T-cell (primary cell): ENCODE results near the gene CNN3. TPM values are rescaled to one million over a fixed set of nuclear protein-coding genes. Genes with fewer than 3 reads are reported as not detected.

ENCODE experiments used
- ATAC-seq, 4 experiments: fragments of 200-7000 bp in 3 of 4; fragments of 150-1000 bp in 1 of 4; cut with Tn5 transposase; replicated peaks in 1 of 4; 1 replicate in 3 of 4; 2 replicates in 1 of 4; pipeline ENCODE4 v1.10.0; 2021; ENCODE audit warnings: moderate library complexity in 3 of 4, mild to moderate bottlenecking in 2 of 4, moderate number of reproducible peaks in 1 of 4
- CTCF ChIA-PET, 2 donors: fragments of 300-600 bp; sonication (Branson Sonifier 250); formaldehyde crosslinking; loops; one replicate each; lab custom pipeline; 2022; ENCODE audit warnings: antibody characterized with exemption in 2 of 2; lab: Charles Lee
- POLR2A ChIA-PET, 2 donors: fragments of 300-600 bp; sonication (Branson Sonifier 250); formaldehyde crosslinking; loops; one replicate each; lab custom pipeline; 2022; ENCODE audit warnings: antibody characterized with exemption in 2 of 2; lab: Charles Lee
- DNase-seq, 35 experiments: peaks; one replicate each; pipeline versions ENCODE4 v3.0.0 to v3.0.0-alpha.2; 2013 to 2023
- H3K27ac ChIP-seq: one replicate; pipeline ENCODE4 v1.5.1; 2013; ENCODE audit warnings: low read length
- H3K27me3 ChIP-seq, 2 experiments: replicated peaks in 1 of 2; 1 replicate in 1 of 2; 2 replicates in 1 of 2; pipeline versions ENCODE4 v1.6.1 to v1.7.0; 2013; ENCODE audit warnings: low read length in 1 of 2, mixed read lengths in 1 of 2; ENCODE audit not compliant: control insufficient read depth in 2 of 2, insufficient read depth in 2 of 2; ENCODE audit errors: extremely low read depth in 1 of 2
- H3K36me3 ChIP-seq, 2 donors: 1 replicate in 1 of 2; 2 replicates in 1 of 2; pipeline versions ENCODE4 v1.6.1 to v1.7.0; 2013; ENCODE audit warnings: low read length in 1 of 2; ENCODE audit not compliant: control insufficient read depth in 2 of 2, insufficient read depth in 1 of 2; ENCODE audit errors: extremely low read depth in 1 of 2
- H3K4me1 ChIP-seq, 2 experiments: 1 replicate in 1 of 2; 2 replicates in 1 of 2; pipeline versions ENCODE4 v1.6.1 to v1.7.0; 2013; ENCODE audit warnings: low read length in 2 of 2, mixed read lengths in 1 of 2; ENCODE audit not compliant: insufficient read depth in 2 of 2, control insufficient read depth in 1 of 2; ENCODE audit errors: extremely low read depth in 1 of 2
- H3K4me3 ChIP-seq, 2 donors: 1 replicate in 1 of 2; 2 replicates in 1 of 2; pipeline versions ENCODE4 v1.5.1 to v1.7.0; 2013; ENCODE audit warnings: mild to moderate bottlenecking in 2 of 2, low read length in 1 of 2, moderate library complexity in 1 of 2; ENCODE audit not compliant: control insufficient read depth in 1 of 2; ENCODE audit errors: extremely low read depth in 1 of 2
- H3K9me3 ChIP-seq: 2 replicates; pipeline ENCODE4 v1.7.0; 2013
- H3K27ac Mint-ChIP-seq, 2 donors: one replicate each; pipeline ENCODE4 v1.8.0; 2020 to 2021; ENCODE audit warnings: mild to moderate bottlenecking in 2 of 2, mixed read lengths in 2 of 2
- H3K27me3 Mint-ChIP-seq, 2 donors: one replicate each; pipeline ENCODE4 v1.8.0; 2021 to 2022; ENCODE audit warnings: mixed read lengths in 2 of 2
- H3K36me3 Mint-ChIP-seq: one replicate; pipeline ENCODE4 v1.8.0; 2021; ENCODE audit warnings: mixed read lengths
- H3K4me1 Mint-ChIP-seq, 3 donors: one replicate each; pipeline ENCODE4 v1.8.0; 2020 to 2022; ENCODE audit warnings: mixed read lengths in 3 of 3, mild to moderate bottlenecking in 1 of 3
- H3K4me3 Mint-ChIP-seq, 3 donors: one replicate each; pipeline ENCODE4 v1.8.0; 2020 to 2022; ENCODE audit warnings: mild to moderate bottlenecking in 3 of 3, mixed read lengths in 3 of 3, moderate library complexity in 3 of 3
- H3K9me3 Mint-ChIP-seq, 3 donors: one replicate each; pipeline ENCODE4 v1.8.0; 2020 to 2022; ENCODE audit warnings: mixed read lengths in 3 of 3
- WGBS: methylation state at CpG from one replicate; pipeline ENCODE4 v1.1.5; 2013; ENCODE audit warnings: missing lambda C conversion rate; ENCODE audit not compliant: insufficient coverage; 5-methylcytosine and 5-hydroxymethylcytosine counted together
- total RNA-seq, 35 experiments: library from RNA in 6 of 35; stranded (reverse) in 6 of 35; fragments of 120-200 nt in 1 of 35; gene quantifications; one replicate each; pipeline versions ENCODE4 v1.2.1 to v1.2.4 and lab custom pipeline; 2013 to 2026

The CNN3 gene
- total RNA-seq, 5 donors from 2014 or later (not counting 1 experiment from before 2014, with no cell fraction given): 2.0 to 7.3 (median 5.0) TPM

GRCh38 chr1:94866164-94866807, 60.6 kb downstream of the CNN3 start:
- H3K27me3 Mint-ChIP-seq: peaks cover 0 to 3% of the 10 kb centered on the region in 2 donors
- no peaks in the 10 kb centered on the region for H3K27me3 ChIP-seq
- H3K36me3 ChIP-seq: no peaks in the 10 kb centered on the region
- ChIA-PET POLR2A (no interaction called here), CTCF (interaction anchor here in 1 of 2 donors (1.4 kb wide), 1 partner anchor 11 kb away, joined by 5 read pairs; no protein-coding TSS in a partner anchor)
- no CpG with 5 or more reads among the region's 4 CpGs for WGBS
- H3K9me3 ChIP-seq: no peaks in the 10 kb centered on the region
- no peak overlapping the region for H3K4me3 ChIP-seq
- DNase-seq (no peak), ATAC-seq (no peak)
- H3K27ac Mint-ChIP-seq: no peak overlapping the region
- no peak overlapping the region for H3K27ac ChIP-seq
- H3K4me1 ChIP-seq: no peaks in the 10 kb centered on the region
- no peak overlapping the region for H3K4me3 Mint-ChIP-seq
- H3K36me3 Mint-ChIP-seq: no peaks in the 10 kb centered on the region
- H3K9me3 Mint-ChIP-seq: no peaks in the 10 kb centered on the region
- no peaks in the 10 kb centered on the region for H3K4me1 Mint-ChIP-seq

DNA sequence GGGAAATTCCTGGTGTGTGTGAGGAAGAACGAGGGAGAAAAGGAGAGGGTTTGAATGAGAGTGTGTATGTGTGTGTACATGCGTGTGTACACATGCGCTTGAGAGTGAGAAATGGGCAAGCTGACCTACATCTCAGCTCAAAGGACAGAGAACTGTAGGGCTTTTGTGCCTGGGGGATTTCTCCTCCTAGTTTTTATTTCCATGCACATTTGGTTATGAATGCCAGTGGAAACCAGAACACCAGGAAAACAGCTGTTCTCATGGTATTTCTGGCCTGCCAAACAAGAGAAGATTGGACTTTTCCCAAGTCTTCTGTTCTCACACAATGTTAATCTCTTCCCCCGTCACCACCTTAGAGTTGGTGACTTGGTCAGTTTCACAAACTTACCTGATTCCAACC, 61.5 kb downstream of the CNN3 start:
- H3K9me3 Mint-ChIP-seq: no peaks in the 10 kb centered on the region
- no peak for ATAC-seq
- no peaks in the 10 kb centered on the region for H3K27me3 ChIP-seq
- no peak overlapping the region for H3K27ac ChIP-seq
- H3K4me1 Mint-ChIP-seq: no peaks in the 10 kb centered on the region
- no peaks in the 10 kb centered on the region for H3K36me3 ChIP-seq
- no peak for DNase-seq
- H3K27ac Mint-ChIP-seq: no peak overlapping the region
- no peaks in the 10 kb centered on the region for H3K36me3 Mint-ChIP-seq
- ChIA-PET POLR2A (no interaction called here), CTCF (interaction anchor here (0.9 to 1.4 kb wide), 3 partner anchors 10 to 178 kb away, joined by 3 to 5 read pairs (median 3); no protein-coding TSS in a partner anchor)
- no peaks in the 10 kb centered on the region for H3K4me1 ChIP-seq
- H3K4me3 ChIP-seq: no peak overlapping the region
- H3K27me3 Mint-ChIP-seq: peaks cover 1 to 3% of the 10 kb centered on the region in 2 donors
- no peaks in the 10 kb centered on the region for H3K9me3 ChIP-seq
- 88% methylated on average over 3 of the region's 4 CpGs for WGBS
- no peak overlapping the region for H3K4me3 Mint-ChIP-seq

DNA sequence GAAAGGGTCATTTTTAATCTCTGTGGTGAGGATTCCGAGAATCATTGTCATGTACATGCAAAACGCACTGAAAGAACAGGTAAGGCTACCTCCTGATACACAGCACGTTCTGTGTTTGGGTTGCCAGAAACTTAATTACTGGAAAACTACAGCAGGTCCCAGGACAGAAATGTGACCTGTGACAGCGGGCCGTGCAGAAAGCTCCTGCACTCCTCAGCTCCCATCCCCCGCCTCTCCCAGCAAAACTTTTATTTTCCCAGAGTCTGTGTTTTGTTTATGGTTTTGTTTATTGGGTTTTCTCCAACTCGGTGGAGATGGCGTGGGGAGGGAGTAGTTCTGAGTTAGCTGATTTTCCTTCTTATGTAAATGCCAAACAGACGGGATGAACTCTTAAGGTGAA, 62.1 kb downstream of the CNN3 start:
- Histone ChIP-seq H3K4me3 (no peak overlapping the region), H3K9me3 (no peaks in the 10 kb centered on the region), H3K27ac (no peak overlapping the region), H3K27me3 (no peaks in the 10 kb centered on the region), H3K36me3 (no peaks in the 10 kb centered on the region), H3K4me1 (no peaks in the 10 kb centered on the region)
- no peaks in the 10 kb centered on the region for H3K36me3 Mint-ChIP-seq
- no peak for ATAC-seq
- peaks cover 0 to 1% of the 10 kb centered on the region in 2 donors for H3K27me3 Mint-ChIP-seq
- no peaks in the 10 kb centered on the region for H3K4me1 Mint-ChIP-seq
- WGBS: 89% methylated on average over 3 of the region's 9 CpGs
- H3K9me3 Mint-ChIP-seq: no peaks in the 10 kb centered on the region
- H3K27ac Mint-ChIP-seq: no peak overlapping the region
- POLR2A ChIA-PET: no interaction called here
- DNase-seq: no peak
- CTCF ChIA-PET: interaction anchor here (0.6 to 1.4 kb wide), 4 partner anchors 8 to 178 kb away, joined by 3 read pairs; no protein-coding TSS in a partner anchor
- no peak overlapping the region for H3K4me3 Mint-ChIP-seq

- H3K9me3 Mint-ChIP-seq: no peaks in the 10 kb centered on the region
- DNase-seq (no peak), ATAC-seq (no peak)
- H3K4me3 ChIP-seq: no peak overlapping the region
- no peak overlapping the region for H3K27ac Mint-ChIP-seq
- H3K9me3 ChIP-seq: no peaks in the 10 kb centered on the region
- peaks cover 0 to 4% of the 10 kb centered on the region in 2 experiments for H3K27me3 ChIP-seq
- H3K4me1 Mint-ChIP-seq: no peaks in the 10 kb centered on the region
- peaks cover 4% of the 10 kb centered on the region in 2 donors for H3K27me3 Mint-ChIP-seq
- H3K4me1 ChIP-seq: no peaks in the 10 kb centered on the region
- CTCF ChIA-PET: interaction anchor here (0.6 to 1.4 kb wide), 2 partner anchors 9 kb away, joined by 3 to 4 read pairs; no protein-coding TSS in a partner anchor
- no peak overlapping the region for H3K4me3 Mint-ChIP-seq
- H3K36me3 Mint-ChIP-seq: no peaks in the 10 kb centered on the region
- H3K36me3 ChIP-seq: no peaks in the 10 kb centered on the region
- WGBS: 100% methylated on average over 2 of the region's 4 CpGs
- POLR2A ChIA-PET: no interaction called here
- H3K27ac ChIP-seq: no peak overlapping the region
Observed at GRCh38 chr1:94863919-94864318, 63.0 kb downstream of the CNN3 start.

DNA sequence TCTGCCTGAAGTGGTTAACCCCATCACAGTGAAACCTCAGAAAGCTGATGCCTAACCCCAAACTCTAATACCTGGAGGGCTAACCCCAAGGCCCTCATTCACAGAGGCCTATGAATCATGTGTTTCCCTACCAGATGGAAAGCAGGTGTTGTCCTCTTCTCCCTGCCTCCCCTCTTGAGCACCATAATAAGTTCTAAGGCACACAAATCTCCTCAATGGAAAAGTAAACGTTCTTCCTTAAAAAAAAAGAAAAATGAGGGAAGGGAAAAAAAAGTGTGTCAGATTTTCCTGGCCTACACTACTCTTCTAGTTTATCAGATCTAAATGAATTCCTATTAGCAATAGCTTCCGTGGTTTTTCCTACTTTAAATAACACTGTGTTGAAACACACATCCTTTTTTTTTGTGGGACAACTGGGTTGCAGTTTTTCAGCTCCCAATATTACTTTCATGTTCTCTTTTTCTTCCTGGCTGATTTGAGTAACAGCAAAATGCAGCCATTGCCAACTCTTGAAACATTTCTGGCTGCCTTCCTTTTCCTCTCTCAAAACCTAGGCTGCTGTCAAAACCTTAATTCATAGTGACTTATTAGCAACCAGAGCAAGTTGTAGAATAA, 63.5 kb downstream of the CNN3 start:
- DNase-seq: no peak
- Histone ChIP-seq H3K27me3 (peaks cover 0 to 8% of the 10 kb centered on the region in 2 experiments), H3K9me3 (no peaks in the 10 kb centered on the region), H3K36me3 (no peaks in the 10 kb centered on the region), H3K4me3 (no peak overlapping the region), H3K4me1 (no peaks in the 10 kb centered on the region), H3K27ac (no peak overlapping the region)
- Mint-ChIP-seq H3K9me3 (no peaks in the 10 kb centered on the region), H3K4me3 (no peak overlapping the region), H3K4me1 (no peaks in the 10 kb centered on the region), H3K27me3 (peaks cover 4 to 5% of the 10 kb centered on the region in 2 donors), H3K36me3 (no peaks in the 10 kb centered on the region), H3K27ac (no peak overlapping the region)
- no peak for ATAC-seq
- WGBS: 50% methylated on average over 1 of the region's 2 CpGs
- ChIA-PET POLR2A (no interaction called here), CTCF (no interaction called here)

DNA sequence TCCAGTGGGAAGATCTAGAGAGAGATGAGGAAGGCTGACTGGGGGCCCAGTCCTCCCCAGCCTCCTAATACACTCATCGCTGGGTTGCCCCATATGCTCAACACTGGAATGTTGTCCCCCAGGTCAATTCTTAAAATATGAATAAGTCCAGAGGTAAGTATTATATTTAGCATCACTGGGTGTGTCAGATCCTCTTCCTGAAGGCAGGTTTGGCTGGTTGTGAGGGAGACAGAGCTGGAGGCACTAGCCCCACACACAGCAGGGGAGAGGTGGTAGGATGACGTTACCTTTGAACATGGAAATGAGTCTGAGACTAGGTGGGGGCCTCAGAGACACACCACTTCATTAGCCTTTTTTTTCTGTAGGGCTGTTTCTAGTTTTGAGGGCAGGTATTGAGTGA, 64.2 kb downstream of the CNN3 start:
- no peak overlapping the region for H3K27ac Mint-ChIP-seq
- no peak overlapping the region for H3K4me3 ChIP-seq
- ATAC-seq (no peak), DNase-seq (no peak)
- H3K4me1 ChIP-seq: no peaks in the 10 kb centered on the region
- no peak overlapping the region for H3K4me3 Mint-ChIP-seq
- H3K27me3 Mint-ChIP-seq: peaks cover 5 to 8% of the 10 kb centered on the region in 2 donors
- WGBS: no CpG with 5 or more reads among the region's 2 CpGs
- H3K4me1 Mint-ChIP-seq: no peaks in the 10 kb centered on the region
- H3K36me3 ChIP-seq: no peaks in the 10 kb centered on the region
- H3K27ac ChIP-seq: no peak overlapping the region
- peaks cover 0 to 10% of the 10 kb centered on the region in 2 experiments for H3K27me3 ChIP-seq
- no peaks in the 10 kb centered on the region for H3K9me3 ChIP-seq
- no peaks in the 10 kb centered on the region for H3K36me3 Mint-ChIP-seq
- POLR2A ChIA-PET: no interaction called here
- CTCF ChIA-PET: no interaction called here
- H3K9me3 Mint-ChIP-seq: no peaks in the 10 kb centered on the region
